ENCODE data around the gene TBX2. TPM values are rescaled to one million over a fixed set of nuclear protein-coding genes. Genes with fewer than 3 reads are reported as not detected.
A peak's percentile ranks its signal among the peaks of the same experiment; 100 is the strongest.

Gene TBX2
- total and polyA plus RNA-seq, 10 of the 15 experiments (the other 5 are each of a cell fraction or from before 2014, with no cell fraction given), result 0.13 TPM; not detected in 9

- H3K4me3 ChIP-seq, result no peak overlapping the region
- TF ChIP-seq NR2C2 (IDR thresholded peaks at IDR 0.05; ENCODE audit: borderline replicate concordance, control insufficient read depth, insufficient read length, low read depth) (no peak), ESRRA (IDR thresholded peaks at IDR 0.05; ENCODE audit: low read length) (no peak), CREM (IDR thresholded peaks at IDR 0.05; ENCODE audit: low read depth) (no peak), BHLHE40 (IDR thresholded peaks at IDR 0.05; ENCODE audit: borderline replicate concordance in 1 of 2, low read depth in 2 of 2, low read length in 1 of 2) (no peak), CHD1 (IDR thresholded peaks at IDR 0.05; ENCODE audit: low read depth, low read length) (no peak), REST (IDR thresholded peaks at IDR 0.05; ENCODE audit: low read depth, low read length) (no peak), EP300 (IDR thresholded peaks at IDR 0.05; ENCODE audit: borderline replicate concordance in 1 of 2, control insufficient read depth in 1 of 2, low read depth in 2 of 2, low read length in 2 of 2) (no peak)
- TF ChIP-seq, protein P1, sequence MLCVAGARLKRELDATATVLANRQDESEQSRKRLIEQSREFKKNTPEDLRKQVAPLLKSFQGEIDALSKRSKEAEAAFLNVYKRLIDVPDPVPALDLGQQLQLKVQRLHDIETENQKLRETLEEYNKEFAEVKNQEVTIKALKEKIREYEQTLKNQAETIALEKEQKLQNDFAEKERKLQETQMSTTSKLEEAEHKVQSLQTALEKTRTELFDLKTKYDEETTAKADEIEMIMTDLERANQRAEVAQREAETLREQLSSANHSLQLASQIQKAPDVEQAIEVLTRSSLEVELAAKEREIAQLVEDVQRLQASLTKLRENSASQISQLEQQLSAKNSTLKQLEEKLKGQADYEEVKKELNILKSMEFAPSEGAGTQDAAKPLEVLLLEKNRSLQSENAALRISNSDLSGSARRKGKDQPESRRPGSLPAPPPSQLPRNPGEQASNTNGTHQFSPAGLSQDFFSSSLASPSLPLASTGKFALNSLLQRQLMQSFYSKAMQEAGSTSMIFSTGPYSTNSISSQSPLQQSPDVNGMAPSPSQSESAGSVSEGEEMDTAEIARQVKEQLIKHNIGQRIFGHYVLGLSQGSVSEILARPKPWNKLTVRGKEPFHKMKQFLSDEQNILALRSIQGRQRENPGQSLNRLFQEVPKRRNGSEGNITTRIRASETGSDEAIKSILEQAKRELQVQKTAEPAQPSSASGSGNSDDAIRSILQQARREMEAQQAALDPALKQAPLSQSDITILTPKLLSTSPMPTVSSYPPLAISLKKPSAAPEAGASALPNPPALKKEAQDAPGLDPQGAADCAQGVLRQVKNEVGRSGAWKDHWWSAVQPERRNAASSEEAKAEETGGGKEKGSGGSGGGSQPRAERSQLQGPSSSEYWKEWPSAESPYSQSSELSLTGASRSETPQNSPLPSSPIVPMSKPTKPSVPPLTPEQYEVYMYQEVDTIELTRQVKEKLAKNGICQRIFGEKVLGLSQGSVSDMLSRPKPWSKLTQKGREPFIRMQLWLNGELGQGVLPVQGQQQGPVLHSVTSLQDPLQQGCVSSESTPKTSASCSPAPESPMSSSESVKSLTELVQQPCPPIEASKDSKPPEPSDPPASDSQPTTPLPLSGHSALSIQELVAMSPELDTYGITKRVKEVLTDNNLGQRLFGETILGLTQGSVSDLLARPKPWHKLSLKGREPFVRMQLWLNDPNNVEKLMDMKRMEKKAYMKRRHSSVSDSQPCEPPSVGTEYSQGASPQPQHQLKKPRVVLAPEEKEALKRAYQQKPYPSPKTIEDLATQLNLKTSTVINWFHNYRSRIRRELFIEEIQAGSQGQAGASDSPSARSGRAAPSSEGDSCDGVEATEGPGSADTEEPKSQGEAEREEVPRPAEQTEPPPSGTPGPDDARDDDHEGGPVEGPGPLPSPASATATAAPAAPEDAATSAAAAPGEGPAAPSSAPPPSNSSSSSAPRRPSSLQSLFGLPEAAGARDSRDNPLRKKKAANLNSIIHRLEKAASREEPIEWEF (IDR thresholded peaks at IDR 0.05; ENCODE audit: insufficient replicate concordance, low read depth, low read length), result no peak
- TF ChIP-seq, protein P2, sequence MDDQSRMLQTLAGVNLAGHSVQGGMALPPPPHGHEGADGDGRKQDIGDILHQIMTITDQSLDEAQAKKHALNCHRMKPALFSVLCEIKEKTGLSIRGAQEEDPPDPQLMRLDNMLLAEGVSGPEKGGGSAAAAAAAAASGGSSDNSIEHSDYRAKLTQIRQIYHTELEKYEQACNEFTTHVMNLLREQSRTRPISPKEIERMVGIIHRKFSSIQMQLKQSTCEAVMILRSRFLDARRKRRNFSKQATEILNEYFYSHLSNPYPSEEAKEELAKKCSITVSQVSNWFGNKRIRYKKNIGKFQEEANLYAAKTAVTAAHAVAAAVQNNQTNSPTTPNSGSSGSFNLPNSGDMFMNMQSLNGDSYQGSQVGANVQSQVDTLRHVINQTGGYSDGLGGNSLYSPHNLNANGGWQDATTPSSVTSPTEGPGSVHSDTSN (IDR thresholded peaks at IDR 0.05; ENCODE audit: insufficient replicate concordance, low read depth, low read length), result no peak
- ChIA-PET RAD21 (ENCODE audit: unreplicated experiment) (no interaction called here), CTCF (no interaction called here), POLR2A (no interaction called here), SMC1A (ENCODE audit: uncharacterized antibody, unreplicated experiment) (no interaction called here)
- no CpG with 5 or more reads among the region's 29 CpGs for WGBS (ENCODE audit: insufficient coverage, insufficient replicate concordance, low lambda C conversion rate, missing lambda C conversion rate)
- DNase-seq (ENCODE audit: low read depth, low spot score) (no peak), FAIRE-seq (no peak), ATAC-seq (no peak)
- intact Hi-C loops (cut with micrococcal nuclease; ENCODE audit: unreplicated experiment), result no loop called here
- no peak overlapping the region for H2AFZ ChIP-seq (ENCODE audit: control insufficient read depth, low read depth, low read length)
- peak overlapping the region; percentile 78; the same call in 1 of the 2 replicates for H3K4me2 ChIP-seq (ENCODE audit: control insufficient read depth, insufficient read depth)
- H3K79me2 ChIP-seq (ENCODE audit: control insufficient read depth, insufficient read depth, low read length), result no peaks in the 10 kb centered on the region
- H3K27me3 ChIP-seq (replicated peaks in 1 of 2; ENCODE audit: control insufficient read depth in 2 of 2, insufficient read depth in 2 of 2, low read length in 1 of 2), result peaks cover 21 to 38% of the 10 kb centered on the region in 2 experiments
- no peaks in the 10 kb centered on the region for H3K36me3 ChIP-seq (ENCODE audit: control insufficient read depth in 2 of 2, insufficient read depth in 2 of 2, low read length in 1 of 2)
- H3K9me3 ChIP-seq (replicated peaks; ENCODE audit: control insufficient read depth, insufficient read depth, low read length), result peaks cover 1% of the 10 kb centered on the region; the same call in 1 of the 3 replicates
- BruUV-seq (replicated peaks), result no TSS peak
- in situ Hi-C loops (cut with MboI), result loop anchor here (10.0 kb wide), 1 partner anchor 694 kb away; no protein-coding TSS in a partner anchor
- peaks cover 4% of the 10 kb centered on the region; the same call in 1 of the 2 replicates for H3K4me1 ChIP-seq (ENCODE audit: control insufficient read depth, insufficient read depth, low read length)
- no peak overlapping the region for H3K27ac ChIP-seq (ENCODE audit: control insufficient read depth, insufficient read depth)
- H3K9ac ChIP-seq (ENCODE audit: control insufficient read depth, insufficient read depth, low read length), result no peak overlapping the region
- H4K20me1 ChIP-seq (ENCODE audit: control insufficient read depth, insufficient read depth), result no peaks in the 10 kb centered on the region
These were observed 11.3 kb downstream of the TBX2 start for GRCh38 chr17:61411011-61411260.
